Measurements from ENCODE around the gene CALHM2.

Gene CALHM2

DNA sequence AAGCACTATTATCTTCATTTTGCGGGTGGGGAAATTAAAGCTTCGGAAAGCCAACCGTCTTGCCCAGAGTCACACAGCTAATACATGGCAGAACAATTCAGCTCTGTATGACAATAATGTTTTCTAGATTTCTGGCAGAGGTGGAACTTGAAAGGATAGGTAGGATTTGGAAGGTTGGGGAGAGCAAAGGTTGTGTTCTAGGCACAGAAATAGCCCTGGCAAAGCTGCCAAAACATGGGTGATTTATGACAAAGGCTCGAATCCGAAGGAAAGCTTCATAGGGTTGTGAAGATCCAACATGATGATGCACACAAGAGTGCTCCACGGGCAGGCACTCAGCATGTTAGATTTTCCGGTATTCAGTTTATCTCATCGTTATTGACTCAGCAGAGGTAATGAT is 36.6 kb downstream of the CALHM2 start:
- TF ChIP-seq, protein P1, sequence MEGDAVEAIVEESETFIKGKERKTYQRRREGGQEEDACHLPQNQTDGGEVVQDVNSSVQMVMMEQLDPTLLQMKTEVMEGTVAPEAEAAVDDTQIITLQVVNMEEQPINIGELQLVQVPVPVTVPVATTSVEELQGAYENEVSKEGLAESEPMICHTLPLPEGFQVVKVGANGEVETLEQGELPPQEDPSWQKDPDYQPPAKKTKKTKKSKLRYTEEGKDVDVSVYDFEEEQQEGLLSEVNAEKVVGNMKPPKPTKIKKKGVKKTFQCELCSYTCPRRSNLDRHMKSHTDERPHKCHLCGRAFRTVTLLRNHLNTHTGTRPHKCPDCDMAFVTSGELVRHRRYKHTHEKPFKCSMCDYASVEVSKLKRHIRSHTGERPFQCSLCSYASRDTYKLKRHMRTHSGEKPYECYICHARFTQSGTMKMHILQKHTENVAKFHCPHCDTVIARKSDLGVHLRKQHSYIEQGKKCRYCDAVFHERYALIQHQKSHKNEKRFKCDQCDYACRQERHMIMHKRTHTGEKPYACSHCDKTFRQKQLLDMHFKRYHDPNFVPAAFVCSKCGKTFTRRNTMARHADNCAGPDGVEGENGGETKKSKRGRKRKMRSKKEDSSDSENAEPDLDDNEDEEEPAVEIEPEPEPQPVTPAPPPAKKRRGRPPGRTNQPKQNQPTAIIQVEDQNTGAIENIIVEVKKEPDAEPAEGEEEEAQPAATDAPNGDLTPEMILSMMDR (IDR thresholded peaks at IDR 0.05; ENCODE audit: borderline replicate concordance, control extremely low read depth, extremely low read depth, insufficient read depth, missing control alignments), result no peak
- DNase-seq (ENCODE audit: low spot score), result no peak
- in situ Hi-C loops (cut with MboI; ENCODE audit: low sequenced_read_pairs, unreplicated experiment), result loop anchor here (5.0 kb wide), 1 partner anchor 72 kb away; no protein-coding TSS in a partner anchor

DNA sequence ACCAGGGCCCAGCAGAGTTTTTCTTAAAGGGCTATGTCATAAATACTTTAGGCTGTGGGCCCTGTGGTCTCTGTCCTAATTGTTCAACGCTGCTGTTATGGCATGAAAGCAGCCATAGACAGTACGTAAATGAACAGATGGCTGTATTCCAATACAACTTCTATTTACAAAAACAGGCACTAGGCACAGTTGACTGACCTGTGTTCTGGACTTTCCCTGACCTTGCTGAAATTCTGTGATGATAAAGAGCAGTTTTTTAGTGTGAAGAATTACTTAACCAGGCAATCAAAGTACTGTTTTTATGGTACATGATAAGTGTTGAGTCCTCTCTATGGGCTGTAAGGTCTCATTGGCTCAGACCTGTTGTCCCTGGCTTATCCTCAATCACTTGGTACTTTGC is 38.6 kb downstream of the CALHM2 start:
- TF ChIP-seq, protein P1 (IDR thresholded peaks at IDR 0.05; ENCODE audit: borderline replicate concordance, control extremely low read depth, extremely low read depth, insufficient read depth, missing control alignments), result no peak
- DNase-seq (ENCODE audit: low spot score), result no peak
- in situ Hi-C loops (cut with MboI; ENCODE audit: low sequenced_read_pairs, unreplicated experiment), result no loop called here

DNA sequence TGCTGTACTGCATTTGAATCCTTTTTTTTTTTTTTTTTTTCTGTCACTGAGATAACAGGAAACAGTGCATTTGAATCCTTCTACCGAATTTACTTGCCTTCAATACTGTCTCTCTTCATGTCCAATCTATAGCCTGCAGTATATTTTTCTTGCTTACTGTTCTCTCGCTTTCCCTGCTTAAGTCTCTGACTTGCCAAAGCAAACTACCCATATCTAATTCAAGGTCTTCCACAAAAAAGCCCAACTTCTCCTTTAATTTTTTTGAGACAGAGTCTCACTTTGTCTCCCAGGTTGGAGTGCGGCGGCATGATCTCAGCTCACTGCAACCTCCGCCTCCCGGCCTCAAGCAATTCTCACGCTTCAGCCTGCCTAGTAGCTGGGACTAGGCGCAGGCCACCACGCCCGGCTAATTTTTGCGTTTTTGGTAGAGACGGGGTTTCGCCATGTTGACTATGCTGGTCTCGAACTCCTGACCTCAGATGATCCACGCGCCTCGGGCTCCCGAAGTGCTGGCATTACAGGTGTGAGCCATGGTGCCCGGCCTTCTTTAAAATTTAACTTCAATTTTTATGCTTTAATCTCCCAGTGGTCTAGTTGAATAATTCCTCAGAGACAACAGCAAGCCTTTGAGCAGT is 54.9 kb downstream of the CALHM2 start:
- in situ Hi-C loops (cut with MboI; ENCODE audit: low sequenced_read_pairs, unreplicated experiment), result no loop called here
- TF ChIP-seq, protein P1 (IDR thresholded peaks at IDR 0.05; ENCODE audit: borderline replicate concordance, control extremely low read depth, extremely low read depth, insufficient read depth, missing control alignments), result no peak
- no peak for DNase-seq (ENCODE audit: low spot score)

DNA sequence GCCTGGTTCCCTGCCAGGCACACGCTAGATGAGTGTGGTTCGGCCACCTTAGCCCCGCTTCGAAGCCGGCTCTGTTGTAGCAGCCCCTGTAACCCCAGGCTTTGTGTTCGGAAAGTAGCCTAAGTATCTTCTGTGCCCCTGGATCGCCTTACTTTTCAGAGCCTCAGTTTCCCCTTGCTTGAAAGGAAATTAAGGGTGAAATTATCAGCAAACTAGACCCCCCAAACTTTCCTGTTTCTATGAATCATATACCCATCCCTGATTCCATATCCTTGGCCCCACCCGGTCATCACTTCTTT is 55.4 kb downstream of the CALHM2 start:
- TF ChIP-seq, protein P1 (IDR thresholded peaks at IDR 0.05; ENCODE audit: borderline replicate concordance, control extremely low read depth, extremely low read depth, insufficient read depth, missing control alignments), result no peak
- in situ Hi-C loops (cut with MboI; ENCODE audit: low sequenced_read_pairs, unreplicated experiment), result no loop called here
- peak; percentile 36 for DNase-seq (ENCODE audit: low spot score)

All from GM13976 (cell line).